HG03565 (cell line): ENCODE data around the gene COLEC12.
"Not testable (repeated sequence)": the region's sequence is repeated elsewhere in the genome, so short reads cannot be mapped to it uniquely, and the experiment has no call there.

Experiments used
- ATAC-seq: cut with Tn5 transposase; IDR thresholded peaks from one replicate; pipeline ENCODE4 v1.9.1; 2021; ENCODE audit warnings: mild to moderate bottlenecking, moderate library complexity; ENCODE audit not compliant: unreplicated experiment

Gene COLEC12

DNA sequence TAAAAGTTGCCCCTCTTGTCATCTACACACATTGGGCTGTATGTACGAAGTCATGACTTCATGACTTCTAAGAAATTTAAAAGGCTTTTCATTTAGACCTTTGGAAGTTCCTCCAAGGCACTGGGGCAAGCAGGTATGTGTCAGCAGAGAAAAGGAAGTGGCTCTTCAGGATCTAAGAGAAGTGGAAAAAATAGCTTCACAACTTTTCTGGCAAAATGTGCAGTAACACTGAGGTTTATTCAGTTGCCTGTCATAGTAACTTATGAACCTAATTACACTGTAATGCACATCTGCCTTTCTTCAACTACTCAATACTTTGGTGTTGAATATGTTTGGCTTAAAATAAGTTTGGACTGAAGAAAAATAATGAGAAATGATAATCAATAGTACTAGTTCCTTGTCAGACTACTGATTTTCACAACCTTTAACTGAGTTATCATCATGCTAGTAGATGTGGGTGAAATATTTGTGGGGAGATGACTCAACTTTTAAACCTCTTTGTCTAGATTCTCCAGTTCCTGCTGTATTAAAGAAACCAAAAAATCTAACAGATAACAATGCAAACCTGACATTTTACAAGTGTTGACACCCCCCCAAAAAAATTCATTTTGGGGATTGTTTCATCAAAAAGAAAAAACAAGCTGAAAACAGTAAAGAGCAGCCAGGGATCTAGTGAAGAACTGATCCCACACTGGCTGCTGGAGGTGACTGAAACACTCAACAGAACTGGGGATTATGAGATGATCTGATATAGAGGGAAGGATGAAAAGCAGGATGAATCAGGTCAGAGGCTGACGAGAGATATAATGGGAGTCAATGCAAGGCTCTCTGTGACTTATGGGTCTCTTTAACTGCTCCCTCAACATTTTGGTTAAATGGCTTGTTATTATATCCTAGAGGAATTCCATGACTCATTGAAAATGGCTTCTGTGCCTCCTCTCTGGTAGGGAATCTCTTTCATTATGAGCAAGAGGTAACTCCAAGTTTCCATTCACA, 84.6 kb downstream of the COLEC12 start:
- no peak for ATAC-seq

DNA sequence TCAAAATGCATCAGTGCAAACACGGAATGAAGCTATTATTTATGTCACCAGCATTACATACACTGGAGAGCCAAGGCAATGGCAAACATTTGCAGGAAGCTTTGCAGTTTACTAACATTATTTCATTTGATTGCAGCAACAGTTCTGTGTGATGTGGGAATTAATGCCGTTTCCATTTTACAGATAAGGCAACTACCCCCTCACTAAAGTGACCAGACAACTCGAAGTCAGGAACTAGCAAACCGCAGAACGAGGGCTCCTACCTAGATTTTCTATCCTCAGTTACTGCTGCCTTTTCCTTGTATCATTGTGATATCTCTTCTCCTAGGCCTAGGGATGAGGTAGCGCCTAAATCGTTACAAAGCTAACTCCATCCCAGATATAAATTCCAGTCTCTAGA, 85.5 kb downstream of the COLEC12 start:
- no peak for ATAC-seq

DNA sequence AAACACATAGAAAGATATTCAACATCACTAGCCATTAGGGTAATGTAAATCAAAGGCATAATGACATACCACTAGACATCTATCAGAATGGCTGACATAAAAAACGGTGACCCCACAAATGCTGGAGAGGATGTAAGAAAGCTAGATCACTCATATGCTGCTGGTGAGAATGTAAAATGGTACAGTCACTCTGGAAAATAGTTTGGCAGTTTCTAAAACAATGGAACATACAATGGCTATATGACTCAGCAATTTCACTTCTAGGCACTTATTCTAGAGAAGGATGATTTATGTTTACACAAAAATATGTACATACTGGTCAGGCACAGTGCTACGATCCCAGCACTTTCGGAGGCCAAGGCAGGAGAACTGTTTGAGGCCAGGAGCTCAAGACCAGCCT, 87.3 kb downstream of the COLEC12 start:
- no peak for ATAC-seq

DNA sequence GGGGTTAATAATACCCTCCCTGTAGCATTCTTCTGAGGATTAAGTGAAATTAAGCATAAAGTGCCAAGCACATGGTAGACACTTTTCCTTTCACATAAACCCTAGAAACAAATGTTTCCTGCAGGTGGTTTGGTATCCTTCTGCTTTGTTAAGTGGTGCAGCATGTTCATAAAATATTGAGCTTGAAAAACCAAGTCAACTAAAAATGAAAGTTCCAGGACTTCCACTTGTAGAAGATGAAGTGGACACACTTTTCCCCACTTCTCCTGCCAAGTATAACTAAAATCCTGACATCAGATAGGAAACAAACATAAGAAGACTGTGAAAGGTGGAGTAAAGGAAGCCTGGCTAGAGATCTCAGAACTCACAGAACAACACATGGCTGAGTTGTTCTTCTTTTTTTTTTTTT, 90.5 kb downstream of the COLEC12 start:
- no peak for ATAC-seq

DNA sequence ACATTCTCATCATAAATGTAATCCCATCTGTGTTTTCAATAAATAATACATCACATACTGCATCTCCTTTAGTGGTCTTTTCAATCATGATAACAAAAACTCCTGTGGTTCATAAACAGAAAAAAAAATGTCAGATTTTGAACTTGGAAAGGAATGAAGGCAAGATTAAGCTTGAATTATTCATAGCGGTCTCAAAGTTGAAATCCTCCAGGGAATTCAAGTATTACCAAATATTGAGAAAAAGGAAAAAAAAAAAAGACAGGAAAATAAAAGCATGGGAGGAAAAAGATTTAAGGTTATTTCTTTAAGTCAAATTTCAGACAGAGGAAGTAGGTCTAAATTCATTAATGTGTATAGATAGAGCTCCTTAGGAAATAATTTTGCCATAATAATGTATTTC, 92.1 kb downstream of the COLEC12 start:
- ATAC-seq = no peak

DNA sequence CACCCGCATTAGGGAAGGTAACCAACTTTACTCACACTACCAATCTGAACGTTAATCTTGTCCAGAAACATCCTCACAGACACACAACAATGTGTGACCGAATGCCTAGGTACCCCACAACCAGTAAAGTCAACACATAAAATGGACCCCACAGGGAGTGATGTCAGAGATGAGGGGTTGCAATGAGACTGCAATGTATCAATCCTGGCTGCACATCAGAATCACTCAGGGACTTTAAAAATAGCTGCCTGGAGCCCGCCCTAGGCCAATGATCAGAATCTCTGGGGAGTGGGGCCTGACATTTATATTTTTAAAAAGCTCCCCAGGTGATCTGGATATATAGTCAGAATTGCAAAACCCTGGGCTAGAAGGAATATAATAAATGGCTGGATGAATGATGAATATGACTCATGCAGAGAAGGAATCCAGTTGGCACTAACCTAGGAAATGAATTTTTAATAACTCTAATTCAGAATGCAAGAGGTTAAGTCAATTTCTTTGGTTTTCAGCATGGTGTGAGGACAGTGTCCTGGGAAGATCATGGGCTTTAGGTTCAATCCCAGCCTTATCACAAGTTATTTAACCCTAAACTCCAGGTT, 92.8 kb downstream of the COLEC12 start:
- ATAC-seq = no peak

DNA sequence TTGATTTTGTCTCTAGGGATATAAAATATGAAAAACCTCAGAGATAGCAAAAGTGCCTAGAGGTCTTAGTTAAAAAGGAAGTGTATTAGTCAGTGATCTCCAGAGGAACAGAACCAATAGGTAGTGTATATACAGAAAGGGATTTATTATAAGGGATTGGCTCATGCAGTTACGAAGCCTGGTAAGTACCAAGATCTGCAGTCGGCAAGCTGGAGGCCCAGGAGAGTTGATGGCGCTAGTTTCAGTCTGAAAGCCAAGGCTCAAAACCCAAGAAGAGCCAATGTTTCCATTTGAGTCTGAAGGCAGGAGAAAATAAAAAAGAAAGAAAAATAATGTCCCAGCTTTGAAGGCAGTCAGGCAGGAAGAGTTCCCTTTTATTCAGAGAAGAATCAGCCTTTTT, 93.3 kb downstream of the COLEC12 start:
- no peak for ATAC-seq

DNA sequence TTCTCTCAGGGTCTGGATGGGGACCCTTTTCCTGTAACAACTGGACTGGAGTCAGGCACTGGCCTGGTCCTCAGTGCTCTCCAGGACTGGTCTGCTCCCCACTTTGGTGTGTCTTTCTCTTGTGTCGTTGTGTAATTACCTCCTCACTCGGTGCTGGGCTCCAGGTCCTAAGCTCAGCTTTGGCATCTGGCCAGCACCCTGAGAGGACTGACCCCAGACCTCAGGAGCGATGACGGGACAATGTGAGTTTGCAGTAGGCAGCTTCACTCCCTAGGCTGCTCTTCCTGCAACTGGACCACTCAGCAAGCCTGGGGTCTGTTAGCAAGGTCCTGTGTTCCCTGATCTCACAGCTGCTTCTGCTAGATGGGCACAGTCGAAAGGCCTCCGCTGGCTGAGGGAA, 93.8 kb downstream of the COLEC12 start:
- no peak for ATAC-seq

DNA sequence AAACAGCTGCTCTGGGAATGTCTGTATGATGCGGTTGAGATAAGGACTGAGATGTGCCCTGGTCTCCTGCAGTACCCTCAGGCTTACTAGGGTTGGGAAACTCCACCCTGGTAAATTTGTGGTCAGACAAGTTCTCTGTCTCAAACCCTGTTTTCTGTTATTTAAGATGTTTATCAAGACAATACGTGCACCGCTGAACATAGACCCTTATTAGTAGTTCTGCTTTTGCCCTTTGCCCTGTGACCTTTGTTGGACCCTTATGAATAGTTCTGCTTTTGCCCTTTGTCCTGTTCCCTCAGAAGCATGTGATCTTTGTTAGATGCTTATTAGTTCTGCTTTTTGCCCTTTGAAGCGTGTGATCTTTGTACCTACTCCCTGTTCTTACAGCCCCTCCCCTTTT, 95.5 kb downstream of the COLEC12 start:
- ATAC-seq = not testable (repeated sequence)

DNA sequence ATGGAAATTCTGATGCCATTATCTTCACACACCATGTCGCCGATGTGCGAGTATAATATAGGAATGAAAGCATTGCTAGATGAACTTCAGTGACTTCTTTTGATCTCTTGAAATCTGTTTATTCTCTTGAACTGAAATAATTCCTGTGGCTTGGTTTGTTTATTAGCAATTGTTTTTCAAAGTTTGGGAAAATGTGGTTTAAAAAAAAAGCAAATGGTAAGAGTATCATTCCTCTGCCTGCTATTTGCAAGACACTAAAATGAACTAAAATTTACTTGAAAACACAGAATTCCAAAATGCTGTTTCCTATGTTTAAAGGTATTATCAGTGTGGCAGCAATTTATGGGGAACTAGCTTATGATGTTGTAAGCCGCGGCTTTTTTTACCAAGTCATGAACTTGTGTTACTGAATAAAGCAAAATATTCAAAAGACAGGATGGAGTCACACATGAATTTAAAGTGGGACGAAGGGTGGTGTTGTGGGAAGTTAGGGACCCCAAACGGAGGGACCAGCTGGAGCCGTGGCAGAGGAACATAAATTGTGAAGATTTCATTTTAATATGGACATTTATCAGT, 96.4 kb downstream of the COLEC12 start:
- ATAC-seq = no peak

DNA sequence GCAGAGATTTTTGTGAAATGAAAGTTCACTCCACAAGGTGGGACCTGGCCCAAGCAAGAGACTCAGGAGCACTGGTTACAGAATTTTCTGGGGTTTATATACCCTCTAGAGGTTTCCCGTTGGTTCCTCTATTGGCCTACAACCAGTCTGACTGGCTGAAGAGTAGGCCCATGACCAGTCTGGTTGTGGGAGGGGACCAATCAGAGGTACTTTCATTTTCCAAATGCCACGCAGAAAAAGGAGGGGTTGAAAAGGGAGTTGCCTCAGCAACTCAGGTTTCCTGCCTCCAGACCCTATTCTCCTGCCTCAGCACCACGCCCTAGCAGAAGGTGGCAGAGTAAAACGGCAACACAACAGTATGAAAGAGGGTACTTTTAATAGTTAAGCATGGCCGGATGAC, 98.4 kb downstream of the COLEC12 start:
- ATAC-seq = no peak

DNA sequence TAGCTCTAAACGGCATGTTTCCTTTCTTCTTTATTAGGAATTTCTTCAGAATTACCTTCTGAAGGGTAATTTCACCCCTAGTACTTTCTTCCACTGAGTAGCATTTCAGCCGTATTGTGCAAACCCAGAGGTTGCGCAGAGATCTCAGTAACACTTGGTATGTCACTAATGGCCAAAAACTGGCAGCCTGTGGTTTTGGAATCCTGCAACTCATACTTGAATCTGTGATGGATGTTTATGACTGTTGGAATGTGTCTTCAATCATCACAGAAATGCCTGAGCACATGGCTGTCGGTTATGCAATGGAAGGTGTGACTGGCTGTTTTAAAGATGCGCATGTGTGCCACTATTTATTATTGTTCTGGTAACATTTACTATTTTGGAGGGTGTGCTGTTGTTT, 100.0 kb downstream of the COLEC12 start:
- ATAC-seq = no peak

DNA sequence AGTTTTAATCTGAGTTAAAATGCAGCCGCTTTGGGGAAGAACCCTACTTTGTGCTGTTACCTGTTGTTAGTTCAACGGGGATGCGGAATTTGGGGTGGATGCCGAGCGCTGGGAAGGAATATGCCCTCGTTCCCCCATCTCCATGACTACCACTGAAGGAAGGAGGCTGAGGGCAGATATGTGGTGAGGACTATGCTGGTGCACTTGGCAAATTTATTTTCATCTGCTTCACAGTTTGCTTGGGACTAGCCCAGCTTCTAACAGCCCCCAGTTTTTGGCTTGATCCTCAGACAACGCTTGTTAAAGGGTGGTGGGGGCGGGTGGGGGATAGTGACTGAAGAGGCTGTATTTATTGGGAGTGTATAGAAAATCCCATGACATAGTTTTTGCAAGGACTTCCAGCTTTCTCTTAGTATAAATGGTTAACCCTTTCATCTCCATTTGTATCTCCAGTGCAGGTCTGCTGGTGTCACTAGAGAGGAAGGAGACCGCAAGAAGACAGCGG, 100.8 kb downstream of the COLEC12 start:
- no peak for ATAC-seq

DNA sequence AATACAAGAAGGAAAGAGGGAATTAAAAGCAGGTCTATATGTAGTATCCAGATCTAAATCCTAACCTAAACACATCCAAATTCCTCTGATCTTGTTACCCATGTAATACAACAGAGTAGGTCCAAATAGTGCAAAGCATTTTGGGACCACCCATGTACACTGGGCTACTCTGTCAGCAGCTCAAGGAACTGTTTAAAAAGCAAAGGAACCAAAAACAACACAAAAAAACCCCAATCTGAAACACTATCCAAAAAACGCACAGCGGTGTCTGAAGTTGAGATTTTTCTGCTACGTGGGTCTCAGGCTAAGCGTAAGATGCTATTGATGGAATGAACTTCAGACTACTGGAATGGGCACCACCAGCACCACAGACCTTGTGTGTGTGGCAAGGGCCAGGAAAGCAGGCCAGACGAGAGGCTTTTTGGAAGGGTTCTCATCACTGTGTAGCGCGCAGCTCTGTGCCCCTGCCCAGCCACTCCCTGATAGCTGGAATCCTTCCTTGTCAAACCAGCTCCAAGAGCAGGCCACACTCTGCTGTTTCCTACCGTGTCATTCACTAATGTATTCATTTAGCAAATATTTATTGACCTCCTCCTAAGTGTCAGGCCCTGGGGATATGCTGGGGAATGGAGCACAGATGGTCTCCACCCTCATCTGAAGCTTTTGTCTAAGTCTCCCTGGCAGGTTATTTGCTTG, 101.4 kb downstream of the COLEC12 start:
- ATAC-seq = no peak

DNA sequence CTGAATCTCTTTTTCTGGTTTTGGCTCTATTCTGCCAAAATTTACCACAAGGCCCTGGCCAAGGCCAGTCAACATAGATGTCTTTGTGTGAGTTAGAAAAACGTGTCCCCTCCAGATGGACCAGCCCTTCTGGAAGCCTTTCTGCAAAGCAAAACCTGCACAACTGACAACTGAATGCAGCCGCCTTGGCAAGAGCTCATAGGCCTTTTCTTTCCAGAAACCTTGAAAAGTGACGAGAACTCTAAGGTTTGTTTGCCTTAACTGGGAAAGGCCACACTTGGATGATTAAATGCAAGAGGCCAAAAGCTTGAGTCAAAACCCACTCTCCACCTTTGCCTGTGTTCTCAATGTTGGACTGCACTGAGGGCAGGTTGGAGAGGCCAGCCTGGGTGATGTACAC, 103.9 kb downstream of the COLEC12 start:
- no peak for ATAC-seq

DNA sequence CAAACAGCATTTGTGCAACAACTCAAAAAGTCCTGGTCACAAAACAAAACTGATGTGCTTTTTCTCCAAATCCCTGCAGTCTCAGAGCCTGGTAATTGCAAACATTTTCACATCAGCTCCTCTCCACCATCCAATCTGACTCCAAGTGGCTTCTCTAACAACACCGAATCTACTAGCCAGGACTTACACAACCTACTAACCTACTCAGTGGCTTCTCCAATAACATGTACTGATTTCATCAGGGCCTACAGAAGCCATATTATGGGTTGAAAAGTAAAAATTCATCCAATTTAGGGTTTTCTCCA, 104.3 kb downstream of the COLEC12 start:
- ATAC-seq = no peak

DNA sequence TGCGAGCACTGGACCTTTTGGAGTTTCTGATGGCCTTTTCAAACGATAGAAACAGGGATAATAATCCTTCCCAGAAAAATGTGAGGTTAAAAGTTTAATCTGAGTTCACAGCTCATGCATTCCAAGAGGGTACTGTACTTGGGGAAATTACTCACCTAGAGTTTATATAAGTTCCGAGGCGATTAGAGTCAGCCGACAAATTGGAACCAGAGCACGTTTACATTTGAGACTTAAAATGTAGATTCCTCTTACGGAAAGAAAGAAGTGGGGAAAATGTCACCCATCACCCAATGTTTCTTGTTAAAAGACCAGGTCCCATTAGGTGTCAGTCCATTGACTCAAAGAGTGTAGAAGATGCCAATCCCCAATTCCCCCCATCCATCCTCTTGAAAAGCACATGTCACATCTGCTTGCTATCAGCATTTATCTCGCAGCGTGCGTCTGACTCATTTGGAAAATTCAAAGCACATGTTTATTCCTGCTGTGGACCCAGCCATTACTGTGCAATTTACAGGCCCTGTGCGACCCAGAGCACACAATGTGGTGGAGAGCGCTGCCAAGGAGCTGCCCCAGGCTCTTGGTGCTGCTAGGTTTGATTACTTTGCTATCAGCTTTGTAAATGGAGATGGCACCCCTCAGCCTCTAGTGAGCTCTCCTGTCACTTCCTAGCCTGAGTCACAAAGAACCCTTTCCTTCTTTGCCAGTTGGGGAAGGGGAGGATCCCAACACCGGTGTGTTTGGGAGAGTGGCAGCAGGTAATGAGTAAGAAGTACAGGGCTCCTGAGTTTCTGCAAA, 104.8 kb downstream of the COLEC12 start:
- no peak for ATAC-seq

DNA sequence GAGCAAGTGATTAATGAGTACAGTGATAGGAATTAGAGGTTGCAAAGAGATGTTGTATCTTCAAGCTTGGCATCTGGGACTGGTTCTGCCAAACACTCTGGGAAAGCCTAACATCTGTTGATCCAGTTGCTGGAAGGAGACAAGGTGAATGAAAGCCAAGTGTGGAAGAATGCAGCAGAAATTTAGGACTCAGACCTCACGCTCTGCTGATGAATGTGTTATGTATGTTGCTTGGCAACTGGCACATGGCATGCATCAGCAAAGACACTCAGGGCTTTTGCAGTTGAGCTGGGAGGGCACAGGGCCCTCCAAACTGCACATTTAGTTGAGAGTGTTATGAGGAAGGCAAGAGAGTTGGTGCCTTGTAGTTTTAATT, 105.5 kb downstream of the COLEC12 start:
- ATAC-seq = no peak

DNA sequence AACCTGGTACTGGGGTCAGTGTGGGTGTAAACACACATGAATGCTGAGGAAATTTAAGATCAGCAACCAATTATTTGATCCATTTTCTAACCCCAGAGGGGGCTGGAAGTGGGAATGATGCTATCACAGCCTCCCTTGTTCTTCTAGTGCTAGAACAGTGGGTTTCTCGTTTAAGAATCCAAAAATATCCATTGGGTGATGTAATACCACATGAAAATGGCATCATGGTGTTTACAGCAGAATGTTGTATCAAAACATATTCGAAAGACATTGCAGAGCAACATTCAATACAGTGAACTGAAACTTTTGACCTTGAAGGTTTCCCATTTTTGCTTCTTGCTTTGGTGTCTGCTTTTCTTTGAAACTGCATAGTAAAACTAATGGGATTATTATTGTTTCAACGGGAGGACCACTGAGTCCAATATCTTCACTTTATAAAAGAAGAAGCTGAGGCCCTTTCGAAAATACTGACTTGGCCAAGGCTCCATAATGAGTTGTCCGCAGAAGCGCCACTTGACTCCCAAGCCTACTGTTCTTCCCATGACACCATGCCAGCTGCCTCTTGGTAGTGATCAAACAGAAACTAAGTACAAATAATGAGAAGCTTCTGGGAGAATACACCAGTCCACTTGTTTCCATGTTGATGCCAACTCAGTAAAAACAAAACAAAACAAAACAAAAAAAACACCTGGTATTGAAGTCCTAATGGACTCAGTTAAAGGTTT, 106.1 kb downstream of the COLEC12 start:
- no peak for ATAC-seq

DNA sequence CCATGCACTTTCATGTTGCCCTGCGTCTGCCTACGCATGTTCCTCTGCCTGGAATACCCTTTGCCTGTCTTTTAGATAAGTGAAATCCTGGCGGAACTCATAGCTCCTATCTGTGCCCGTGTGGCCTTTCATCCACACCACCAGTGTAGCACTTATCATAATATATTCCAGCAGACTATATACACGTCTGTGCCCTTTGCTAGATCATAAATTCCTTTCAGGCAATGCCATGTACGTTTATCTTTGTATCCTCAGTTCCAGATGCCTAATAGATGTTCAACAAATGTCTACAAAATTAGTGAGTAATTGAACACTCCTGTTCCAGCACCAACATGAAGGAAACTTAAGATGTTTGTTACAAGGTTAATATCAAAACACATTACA, 106.9 kb downstream of the COLEC12 start:
- ATAC-seq = no peak
